IPS-18a (cell line): ENCODE measurements around the gene PODXL.
"Not testable (repeated sequence)": the region's sequence is repeated elsewhere in the genome, so short reads cannot be mapped to it uniquely, and the experiment has no call there.

ENCODE experiments used
- H3K27ac ChIP-seq: one replicate; pipeline ENCODE4 v1.5.1; 2013; ENCODE audit warnings: low read length
- H3K27me3 ChIP-seq: one replicate; pipeline ENCODE4 v1.6.1; 2013; ENCODE audit warnings: mild to moderate bottlenecking, low read length; ENCODE audit not compliant: control insufficient read depth, insufficient read depth
- H3K36me3 ChIP-seq: one replicate; pipeline ENCODE4 v1.6.1; 2013; ENCODE audit warnings: low read depth, low read length; ENCODE audit not compliant: control insufficient read depth
- H3K4me1 ChIP-seq: one replicate; pipeline ENCODE4 v1.6.1; 2013; ENCODE audit warnings: low read depth, low read length; ENCODE audit not compliant: control insufficient read depth
- H3K4me3 ChIP-seq: one replicate; pipeline ENCODE4 v1.5.1; 2013; ENCODE audit warnings: low read length
- H3K9ac ChIP-seq: one replicate; pipeline ENCODE4 v1.6.1; 2013; ENCODE audit warnings: mild to moderate bottlenecking, low read length, moderate library complexity
- H3K9me3 ChIP-seq: one replicate; pipeline ENCODE4 v1.6.1; 2013; ENCODE audit warnings: low read depth, low read length; ENCODE audit not compliant: control insufficient read depth

Gene PODXL

GRCh38 chr7:131482800-131483199 lies 73.6 kb downstream of the PODXL start:
- Histone ChIP-seq H3K4me3 (no peak overlapping the region), H3K9me3 (no peaks in the 10 kb centered on the region), H3K36me3 (peaks cover 3% of the 10 kb centered on the region), H3K27me3 (no peaks in the 10 kb centered on the region), H3K9ac (no peak overlapping the region), H3K27ac (no peak overlapping the region), H3K4me1 (peaks cover 7% of the 10 kb centered on the region)

GRCh38 chr7:131480384-131481315 lies 75.8 kb downstream of the PODXL start:
- H3K36me3 ChIP-seq, result peaks cover 3% of the 10 kb centered on the region
- H3K9me3 ChIP-seq, result no peaks in the 10 kb centered on the region
- no peak overlapping the region for H3K4me3 ChIP-seq
- H3K9ac ChIP-seq, result no peak overlapping the region
- H3K27ac ChIP-seq, result no peak overlapping the region
- H3K4me1 ChIP-seq, result peaks cover 7% of the 10 kb centered on the region
- H3K27me3 ChIP-seq, result no peaks in the 10 kb centered on the region

- no peak overlapping the region for H3K4me3 ChIP-seq
- peaks cover 10% of the 10 kb centered on the region for H3K36me3 ChIP-seq
- H3K27me3 ChIP-seq, result no peaks in the 10 kb centered on the region
- no peak overlapping the region for H3K9ac ChIP-seq
- no peaks in the 10 kb centered on the region for H3K9me3 ChIP-seq
- H3K27ac ChIP-seq, result no peak overlapping the region
- H3K4me1 ChIP-seq, result peaks cover 11% of the 10 kb centered on the region
These were observed 79.7 kb downstream of the PODXL start for GRCh38 chr7:131476740-131477139.

- Histone ChIP-seq H3K36me3 (peaks cover 34% of the 10 kb centered on the region), H3K4me3 (no peak overlapping the region), H3K27ac (peak overlapping the region; percentile 20), H3K27me3 (no peaks in the 10 kb centered on the region), H3K4me1 (peaks cover 9% of the 10 kb centered on the region), H3K9me3 (no peaks in the 10 kb centered on the region), H3K9ac (no peak overlapping the region)
These were observed 85.0 kb downstream of the PODXL start for GRCh38 chr7:131471250-131472004.

GRCh38 chr7:131467788-131468187 lies 88.6 kb downstream of the PODXL start:
- no peak overlapping the region for H3K9ac ChIP-seq
- H3K27ac ChIP-seq, result no peak overlapping the region
- H3K4me3 ChIP-seq, result no peak overlapping the region
- no peaks in the 10 kb centered on the region for H3K27me3 ChIP-seq
- H3K4me1 ChIP-seq, result peaks cover 9% of the 10 kb centered on the region
- no peaks in the 10 kb centered on the region for H3K9me3 ChIP-seq
- H3K36me3 ChIP-seq, result peaks cover 52% of the 10 kb centered on the region

- H3K9ac ChIP-seq, result no peak overlapping the region
- H3K9me3 ChIP-seq, result no peaks in the 10 kb centered on the region
- H3K36me3 ChIP-seq, result peaks cover 46% of the 10 kb centered on the region
- no peak overlapping the region for H3K4me3 ChIP-seq
- H3K27ac ChIP-seq, result no peak overlapping the region
- H3K4me1 ChIP-seq, result peaks cover 7% of the 10 kb centered on the region
- no peaks in the 10 kb centered on the region for H3K27me3 ChIP-seq
These were observed 89.6 kb downstream of the PODXL start for GRCh38 chr7:131466735-131467365.

GRCh38 chr7:131462715-131463114 lies 93.7 kb downstream of the PODXL start:
- H3K9me3 ChIP-seq, H3K27ac ChIP-seq, H3K27me3 ChIP-seq, H3K4me3 ChIP-seq, H3K9ac ChIP-seq, H3K4me1 ChIP-seq: not testable (repeated sequence)
- H3K36me3 ChIP-seq, result peaks cover 27% of the 10 kb centered on the region

GRCh38 chr7:131462059-131462458 lies 94.4 kb downstream of the PODXL start:
- H3K4me3 ChIP-seq, result no peak overlapping the region
- H3K9me3 ChIP-seq, result no peaks in the 10 kb centered on the region
- no peak overlapping the region for H3K9ac ChIP-seq
- H3K27ac ChIP-seq, result no peak overlapping the region
- peaks cover 24% of the 10 kb centered on the region for H3K36me3 ChIP-seq
- H3K27me3 ChIP-seq, result no peaks in the 10 kb centered on the region
- H3K4me1 ChIP-seq, result no peaks in the 10 kb centered on the region

GRCh38 chr7:131459256-131459655 lies 97.2 kb downstream of the PODXL start:
- Histone ChIP-seq H3K4me3 (no peak overlapping the region), H3K4me1 (no peaks in the 10 kb centered on the region), H3K27ac (no peak overlapping the region), H3K9ac (no peak overlapping the region), H3K36me3 (peaks cover 9% of the 10 kb centered on the region), H3K9me3 (no peaks in the 10 kb centered on the region), H3K27me3 (no peaks in the 10 kb centered on the region)

GRCh38 chr7:131456338-131456737 lies 100.1 kb downstream of the PODXL start:
- Histone ChIP-seq H3K36me3 (no peaks in the 10 kb centered on the region), H3K4me3 (no peak overlapping the region), H3K9me3 (no peaks in the 10 kb centered on the region), H3K27ac (no peak overlapping the region), H3K27me3 (no peaks in the 10 kb centered on the region), H3K4me1 (no peaks in the 10 kb centered on the region), H3K9ac (no peak overlapping the region)

GRCh38 chr7:131455546-131455945 lies 100.9 kb downstream of the PODXL start:
- no peaks in the 10 kb centered on the region for H3K4me1 ChIP-seq
- no peak overlapping the region for H3K4me3 ChIP-seq
- H3K27ac ChIP-seq, result no peak overlapping the region
- H3K9me3 ChIP-seq, result no peaks in the 10 kb centered on the region
- H3K9ac ChIP-seq, result no peak overlapping the region
- H3K36me3 ChIP-seq, result no peaks in the 10 kb centered on the region
- H3K27me3 ChIP-seq, result no peaks in the 10 kb centered on the region
